ENCODE results near the gene RCSD1.

The RCSD1 gene

DNA sequence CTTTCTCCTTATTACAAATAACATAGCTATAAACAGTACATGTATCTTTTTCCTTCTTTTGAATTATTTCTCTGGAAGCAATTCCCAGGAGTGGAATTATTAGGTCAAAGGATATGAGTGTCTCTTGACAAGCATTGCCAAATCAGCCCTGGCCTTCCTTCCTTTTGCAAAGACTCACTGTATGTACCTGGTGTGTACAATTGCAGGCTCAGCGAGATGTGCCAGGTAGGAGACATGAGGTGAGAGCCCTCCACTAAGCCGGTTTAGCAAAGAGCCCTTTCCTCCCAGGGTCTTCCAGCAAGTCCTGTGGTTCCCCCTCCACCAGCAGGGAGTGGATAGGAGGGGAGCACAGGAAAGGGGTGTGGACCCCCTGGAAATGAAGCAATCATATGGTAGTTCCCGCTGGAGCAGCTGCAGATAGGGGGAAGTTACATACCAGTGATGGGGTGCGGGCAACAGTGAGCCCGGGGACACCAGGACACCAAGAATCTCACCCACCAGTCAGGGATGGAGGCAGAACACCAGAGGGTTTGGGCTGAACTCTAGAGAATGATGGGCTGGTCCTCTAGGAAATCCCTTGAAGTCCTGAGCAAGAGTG, 18.3 kb downstream of the RCSD1 start:
- no peak overlapping the region for H3K4me3 ChIP-seq (ENCODE audit: low read length)
- H3K4me1 ChIP-seq (ENCODE audit: control insufficient read depth, insufficient read depth, low read length) = peaks cover 9% of the 10 kb centered on the region
- no peak overlapping the region for H3K9ac ChIP-seq (ENCODE audit: low read length)
- H3K36me3 ChIP-seq (ENCODE audit: control insufficient read depth, insufficient read depth, low read length) = no peaks in the 10 kb centered on the region
- H3K9me3 ChIP-seq (ENCODE audit: control insufficient read depth, low read length) = no peaks in the 10 kb centered on the region
- no peaks in the 10 kb centered on the region for H3K27me3 ChIP-seq (ENCODE audit: control insufficient read depth, insufficient read depth, low read length)

DNA sequence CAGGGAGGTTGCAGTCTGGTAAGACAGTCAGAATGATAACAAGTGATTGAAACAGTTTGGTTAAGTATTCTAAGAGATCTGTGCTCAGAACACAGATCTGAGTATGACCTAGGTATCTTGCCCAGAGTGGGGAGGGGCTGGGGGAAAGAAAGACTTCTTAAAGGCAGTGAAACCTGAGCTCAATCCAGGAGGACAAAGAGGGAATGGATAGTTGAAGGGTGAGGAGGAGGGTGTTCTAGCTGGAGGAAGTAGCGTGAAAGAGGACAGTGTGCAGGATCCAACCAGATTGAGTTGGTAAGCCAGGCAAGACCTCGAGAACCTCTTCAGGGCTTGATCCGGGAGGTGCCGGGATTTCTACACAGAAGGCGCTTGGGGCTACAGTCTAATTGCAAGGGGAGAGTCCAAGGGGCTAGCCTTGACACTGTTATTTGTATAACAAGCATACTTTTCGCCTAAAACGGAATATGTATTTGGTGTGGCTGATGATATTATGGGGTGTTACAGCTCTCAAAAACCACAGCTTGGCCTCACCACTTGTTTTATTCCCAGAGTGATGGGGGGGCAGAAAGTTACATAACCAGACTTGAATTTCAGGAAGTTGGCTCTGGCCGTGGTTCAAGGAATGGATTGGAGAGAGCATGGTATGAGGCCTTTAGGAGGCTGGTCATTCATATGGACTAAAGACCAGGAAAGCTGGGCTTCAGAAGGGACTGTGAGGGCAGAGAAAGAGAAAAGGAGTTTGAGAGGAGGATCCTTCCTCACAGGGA, 19.1 kb downstream of the RCSD1 start:
- Histone ChIP-seq H3K27me3 (ENCODE audit: control insufficient read depth, insufficient read depth, low read length) (no peaks in the 10 kb centered on the region), H3K4me3 (ENCODE audit: low read length) (no peak overlapping the region), H3K4me1 (ENCODE audit: control insufficient read depth, insufficient read depth, low read length) (peaks cover 9% of the 10 kb centered on the region), H3K36me3 (ENCODE audit: control insufficient read depth, insufficient read depth, low read length) (no peaks in the 10 kb centered on the region), H3K9me3 (ENCODE audit: control insufficient read depth, low read length) (no peaks in the 10 kb centered on the region), H3K9ac (ENCODE audit: low read length) (no peak overlapping the region)

DNA sequence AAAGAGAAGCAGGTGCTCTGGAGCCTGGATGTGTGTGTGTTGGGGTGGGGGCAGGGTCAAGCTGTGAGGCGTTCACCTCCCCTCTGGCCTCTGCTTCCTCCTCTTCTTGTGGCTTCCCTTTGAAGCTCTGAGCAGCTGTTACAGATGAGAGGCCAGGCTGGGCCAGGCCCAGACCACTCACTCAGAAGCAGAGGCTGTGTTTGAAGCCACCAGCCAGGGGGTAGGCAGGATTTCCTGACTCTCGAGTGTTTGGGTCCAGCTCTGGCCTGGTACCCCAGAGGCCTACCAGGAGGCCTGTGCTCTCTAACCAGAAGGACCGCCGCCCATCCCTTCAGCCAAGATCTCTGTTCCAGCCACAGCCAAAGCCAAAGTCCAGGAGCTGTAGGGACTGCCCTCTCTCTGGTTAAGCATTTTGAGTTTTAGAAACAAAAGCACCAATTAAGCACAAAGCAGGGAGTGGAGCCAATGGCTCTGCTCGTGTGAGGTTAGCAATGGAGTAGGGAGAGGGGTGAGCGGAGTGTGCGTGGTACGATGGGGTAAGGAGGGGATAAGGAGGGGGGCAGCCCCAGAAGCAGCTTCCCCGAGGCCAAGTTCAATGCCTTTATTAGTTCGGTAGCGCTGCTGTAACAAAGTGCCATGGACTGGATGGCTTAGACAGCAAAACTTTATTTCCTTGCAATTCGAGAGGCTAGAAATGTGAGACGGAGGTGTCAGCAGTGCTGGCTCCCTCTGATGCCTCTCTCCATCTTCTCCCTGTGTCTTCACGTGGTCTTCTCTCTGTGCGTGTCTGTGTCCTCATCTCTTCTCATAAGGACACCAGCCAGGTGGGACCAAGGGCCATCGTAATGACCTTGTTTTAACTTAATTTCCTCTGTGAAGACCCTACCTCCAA, 20.5 kb downstream of the RCSD1 start:
- Histone ChIP-seq H3K4me3 (ENCODE audit: low read length) (no peak overlapping the region), H3K4me1 (ENCODE audit: control insufficient read depth, insufficient read depth, low read length) (peaks cover 9% of the 10 kb centered on the region), H3K27me3 (ENCODE audit: control insufficient read depth, insufficient read depth, low read length) (no peaks in the 10 kb centered on the region), H3K9ac (ENCODE audit: low read length) (no peak overlapping the region), H3K36me3 (ENCODE audit: control insufficient read depth, insufficient read depth, low read length) (no peaks in the 10 kb centered on the region), H3K9me3 (ENCODE audit: control insufficient read depth, low read length) (no peaks in the 10 kb centered on the region)

DNA sequence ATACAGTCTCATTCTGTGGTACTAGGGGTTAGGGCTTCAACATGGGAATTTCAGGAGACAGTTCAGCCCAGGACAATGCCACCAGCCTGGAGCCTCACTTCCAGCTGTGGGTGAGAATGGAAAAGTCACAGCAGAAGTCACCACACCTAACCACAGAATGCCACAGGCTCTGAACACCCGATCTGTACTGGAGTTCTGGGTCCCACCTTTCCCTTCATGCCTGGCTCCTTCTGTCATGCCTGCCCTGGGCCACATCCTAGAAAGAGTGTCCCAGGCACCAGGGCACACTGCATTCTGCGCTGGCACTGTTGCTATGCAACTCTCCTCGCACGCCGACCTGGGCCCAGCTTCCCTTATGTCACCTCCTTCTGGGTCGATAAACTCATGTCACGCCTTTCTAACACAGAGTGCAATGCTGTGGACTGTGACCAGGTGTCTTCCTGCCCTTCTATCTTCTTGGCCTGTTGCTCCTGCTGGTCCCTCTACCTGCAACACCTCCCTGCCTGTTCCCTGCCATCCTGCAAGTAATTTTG, 21.2 kb downstream of the RCSD1 start:
- Histone ChIP-seq H3K9ac (ENCODE audit: low read length) (no peak overlapping the region), H3K27me3 (ENCODE audit: control insufficient read depth, insufficient read depth, low read length) (no peaks in the 10 kb centered on the region), H3K36me3 (ENCODE audit: control insufficient read depth, insufficient read depth, low read length) (no peaks in the 10 kb centered on the region), H3K9me3 (ENCODE audit: control insufficient read depth, low read length) (no peaks in the 10 kb centered on the region), H3K4me3 (ENCODE audit: low read length) (no peak overlapping the region), H3K4me1 (ENCODE audit: control insufficient read depth, insufficient read depth, low read length) (peaks cover 9% of the 10 kb centered on the region)

DNA sequence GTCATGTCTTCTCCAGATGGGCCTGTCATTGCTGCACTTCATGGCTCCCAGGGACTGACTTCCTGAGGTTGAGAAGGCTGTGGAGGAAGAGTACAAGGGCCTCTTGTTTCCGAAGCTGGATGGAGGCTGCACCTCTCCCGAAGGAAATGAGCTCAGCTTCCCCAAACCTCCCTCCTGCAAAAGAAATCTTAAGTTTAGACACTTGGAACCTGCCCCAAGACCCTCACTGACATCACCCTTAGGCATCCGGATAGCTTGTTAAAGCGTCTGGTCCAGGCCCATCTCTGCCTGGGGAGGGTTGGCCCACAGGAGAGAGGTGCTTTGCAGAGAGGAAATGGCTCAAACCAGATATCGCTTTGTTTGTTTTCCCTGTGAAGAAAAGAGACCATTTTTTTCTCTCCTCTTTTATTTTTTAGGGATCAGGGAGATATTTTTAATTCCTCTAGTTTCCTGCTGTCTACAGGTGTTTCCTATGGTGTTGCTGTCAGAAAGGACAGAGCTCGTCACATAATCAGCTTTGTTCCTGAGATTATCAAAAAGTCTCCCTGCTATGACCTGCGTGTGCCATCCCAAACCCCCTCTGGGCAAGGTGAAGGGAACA, 25.0 kb downstream of the RCSD1 start:
- H3K36me3 ChIP-seq (ENCODE audit: control insufficient read depth, insufficient read depth, low read length) = no peaks in the 10 kb centered on the region
- H3K27me3 ChIP-seq (ENCODE audit: control insufficient read depth, insufficient read depth, low read length) = no peaks in the 10 kb centered on the region
- no peak overlapping the region for H3K4me3 ChIP-seq (ENCODE audit: low read length)
- H3K4me1 ChIP-seq (ENCODE audit: control insufficient read depth, insufficient read depth, low read length) = peaks cover 9% of the 10 kb centered on the region
- H3K9ac ChIP-seq (ENCODE audit: low read length) = no peak overlapping the region
- H3K9me3 ChIP-seq (ENCODE audit: control insufficient read depth, low read length) = no peaks in the 10 kb centered on the region

DNA sequence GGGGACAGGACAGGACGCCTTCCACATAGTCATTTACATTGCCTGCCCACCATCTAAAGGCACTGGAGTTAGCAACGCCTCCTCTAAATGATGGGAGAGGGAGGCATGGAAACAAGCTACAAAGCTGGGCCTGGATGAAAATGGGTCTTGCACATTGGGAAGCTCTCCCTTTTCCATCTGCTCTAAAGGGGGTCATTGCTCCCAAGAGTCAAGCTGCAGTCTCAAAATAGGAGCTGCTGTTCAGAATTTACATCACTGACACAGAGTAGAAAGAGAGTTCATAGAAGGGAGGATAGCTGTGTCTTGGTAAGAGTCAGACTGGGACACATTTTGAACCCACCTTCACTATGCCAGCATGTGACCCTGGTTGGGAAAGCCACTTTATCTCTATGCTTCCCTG, 26.6 kb downstream of the RCSD1 start:
- Histone ChIP-seq H3K4me3 (ENCODE audit: low read length) (no peak overlapping the region), H3K36me3 (ENCODE audit: control insufficient read depth, insufficient read depth, low read length) (no peaks in the 10 kb centered on the region), H3K9ac (ENCODE audit: low read length) (no peak overlapping the region), H3K9me3 (ENCODE audit: control insufficient read depth, low read length) (no peaks in the 10 kb centered on the region), H3K27me3 (ENCODE audit: control insufficient read depth, insufficient read depth, low read length) (no peaks in the 10 kb centered on the region), H3K4me1 (ENCODE audit: control insufficient read depth, insufficient read depth, low read length) (peaks cover under 1% of the 10 kb centered on the region)

DNA sequence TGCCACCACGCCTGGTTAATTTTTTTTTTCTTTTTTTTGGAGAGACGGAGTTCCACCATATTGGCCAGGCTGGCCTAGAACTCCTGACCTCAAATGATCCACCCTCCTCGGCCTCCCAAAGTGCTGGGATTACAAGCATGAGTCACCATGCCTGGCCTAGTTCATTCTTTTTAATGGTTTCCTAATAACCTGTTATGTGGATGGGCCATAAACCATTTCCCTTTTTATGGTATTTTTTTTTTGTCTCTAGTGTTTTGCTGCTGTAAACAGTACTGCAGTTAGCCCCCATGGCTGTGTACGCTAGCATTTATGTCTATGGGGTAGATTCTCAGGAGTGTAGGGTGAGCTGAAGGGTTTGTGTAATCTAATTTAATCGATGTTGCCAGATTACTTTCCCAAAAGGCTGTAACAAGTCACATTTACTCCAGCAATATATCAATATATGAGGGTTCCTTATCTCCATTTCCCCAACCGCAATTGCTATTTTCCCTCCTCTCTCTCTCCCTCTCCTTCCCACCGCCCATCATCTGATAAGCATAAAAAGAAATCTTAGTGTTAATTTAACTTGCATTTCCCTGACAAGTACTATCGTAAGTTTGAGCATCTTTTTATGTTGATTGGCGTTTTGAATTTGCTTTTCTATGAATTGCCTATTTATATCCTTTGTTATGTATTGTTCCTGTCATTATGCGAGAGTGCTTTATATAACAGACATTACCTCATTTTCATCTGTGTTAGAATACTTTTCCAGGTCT, 28.7 kb downstream of the RCSD1 start:
- peaks cover 14% of the 10 kb centered on the region for H3K4me1 ChIP-seq (ENCODE audit: control insufficient read depth, insufficient read depth, low read length)
- no peaks in the 10 kb centered on the region for H3K27me3 ChIP-seq (ENCODE audit: control insufficient read depth, insufficient read depth, low read length)
- no peak overlapping the region for H3K4me3 ChIP-seq (ENCODE audit: low read length)
- no peak overlapping the region for H3K9ac ChIP-seq (ENCODE audit: low read length)
- H3K9me3 ChIP-seq (ENCODE audit: control insufficient read depth, low read length) = no peaks in the 10 kb centered on the region
- H3K36me3 ChIP-seq (ENCODE audit: control insufficient read depth, insufficient read depth, low read length) = no peaks in the 10 kb centered on the region

DNA sequence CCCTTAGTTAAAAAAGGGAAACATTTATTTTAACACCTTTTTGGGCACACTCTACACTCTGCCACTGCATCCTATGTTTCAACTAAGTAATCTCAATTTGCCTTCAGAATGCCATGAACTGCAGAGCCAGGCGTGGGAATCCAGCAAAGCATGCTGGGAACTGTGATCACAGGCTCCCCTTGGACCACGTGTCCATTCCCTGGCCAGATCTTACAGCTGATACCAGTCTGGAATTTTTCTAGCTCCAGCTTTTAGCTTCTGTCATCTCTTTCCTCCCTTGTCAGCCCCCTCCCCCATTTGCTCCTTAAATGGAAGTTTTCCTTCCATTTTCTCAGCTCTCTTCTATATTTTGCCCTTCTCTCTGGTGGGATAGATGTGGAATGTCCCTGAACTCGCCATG, 29.4 kb downstream of the RCSD1 start:
- H3K9ac ChIP-seq (ENCODE audit: low read length) = no peak overlapping the region
- H3K36me3 ChIP-seq (ENCODE audit: control insufficient read depth, insufficient read depth, low read length) = no peaks in the 10 kb centered on the region
- peaks cover 14% of the 10 kb centered on the region for H3K4me1 ChIP-seq (ENCODE audit: control insufficient read depth, insufficient read depth, low read length)
- no peaks in the 10 kb centered on the region for H3K27me3 ChIP-seq (ENCODE audit: control insufficient read depth, insufficient read depth, low read length)
- no peaks in the 10 kb centered on the region for H3K9me3 ChIP-seq (ENCODE audit: control insufficient read depth, low read length)
- H3K4me3 ChIP-seq (ENCODE audit: low read length) = no peak overlapping the region

DNA sequence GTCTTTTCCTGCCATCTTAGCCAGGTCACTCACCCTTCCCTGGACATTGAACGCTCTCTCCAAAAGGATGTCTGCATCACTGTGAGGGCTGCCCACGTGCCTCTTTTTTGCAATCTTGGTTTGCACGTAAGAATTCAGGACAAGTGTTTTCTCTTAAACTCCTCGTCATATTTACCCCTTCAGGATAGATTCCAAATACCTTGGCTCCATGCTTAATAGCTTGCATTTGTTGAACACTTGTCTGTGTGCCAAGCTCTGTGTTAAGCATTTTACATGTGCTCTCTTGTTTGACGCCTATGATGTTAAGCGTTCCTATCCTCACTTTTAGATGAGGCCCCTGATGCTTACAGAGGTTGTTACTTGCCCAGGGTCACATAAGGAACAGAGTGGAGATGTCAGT, 29.8 kb downstream of the RCSD1 start:
- Histone ChIP-seq H3K9me3 (ENCODE audit: control insufficient read depth, low read length) (no peaks in the 10 kb centered on the region), H3K27me3 (ENCODE audit: control insufficient read depth, insufficient read depth, low read length) (no peaks in the 10 kb centered on the region), H3K4me1 (ENCODE audit: control insufficient read depth, insufficient read depth, low read length) (peaks cover 14% of the 10 kb centered on the region), H3K36me3 (ENCODE audit: control insufficient read depth, insufficient read depth, low read length) (no peaks in the 10 kb centered on the region), H3K9ac (ENCODE audit: low read length) (no peak overlapping the region), H3K4me3 (ENCODE audit: low read length) (no peak overlapping the region)

DNA sequence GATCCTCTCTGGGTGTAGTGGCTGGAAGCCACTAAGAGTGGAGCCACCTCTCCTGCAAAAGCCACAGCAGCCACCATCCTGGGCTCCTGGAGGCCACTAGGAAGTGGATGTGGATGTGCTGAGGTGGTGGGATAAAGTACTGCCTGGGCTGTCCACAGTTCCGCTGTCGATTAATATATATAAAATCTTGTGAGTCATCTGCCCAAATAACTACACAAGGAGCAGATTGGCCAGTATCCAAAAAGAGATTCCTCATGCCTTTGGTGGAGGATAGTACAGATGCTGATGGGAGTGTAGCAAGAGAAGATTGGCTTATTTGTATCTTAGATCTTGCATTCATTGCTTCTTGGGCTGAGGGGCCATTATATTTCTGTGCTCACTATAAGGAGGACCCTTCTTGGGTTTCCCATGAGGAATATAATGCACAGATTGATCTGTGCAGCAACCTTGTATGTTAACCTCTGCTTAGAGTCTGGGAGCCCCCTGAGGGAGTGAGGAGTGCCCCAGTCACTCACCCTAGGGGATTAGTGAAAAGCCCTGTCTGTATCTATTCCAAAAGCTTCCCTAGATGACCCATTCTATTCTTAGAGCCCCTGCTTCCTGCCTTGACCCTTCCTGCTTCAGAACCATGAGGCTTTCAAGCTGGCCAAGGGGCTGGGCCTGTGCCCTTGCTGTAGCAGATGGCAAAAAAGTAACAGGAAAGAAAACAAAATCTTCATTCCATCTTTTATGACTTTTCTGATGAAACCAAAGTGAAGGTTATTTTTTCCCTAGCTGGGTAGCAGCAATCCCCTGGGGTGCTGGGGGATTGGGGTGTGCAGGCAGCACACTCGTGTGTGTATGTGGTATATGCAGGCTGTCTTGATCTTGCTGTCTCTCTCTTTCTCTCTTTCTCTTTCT, 31.7 kb downstream of the RCSD1 start:
- Histone ChIP-seq H3K36me3 (ENCODE audit: control insufficient read depth, insufficient read depth, low read length) (no peaks in the 10 kb centered on the region), H3K9me3 (ENCODE audit: control insufficient read depth, low read length) (no peaks in the 10 kb centered on the region), H3K27me3 (ENCODE audit: control insufficient read depth, insufficient read depth, low read length) (no peaks in the 10 kb centered on the region), H3K4me3 (ENCODE audit: low read length) (no peak overlapping the region), H3K4me1 (ENCODE audit: control insufficient read depth, insufficient read depth, low read length) (peaks cover 14% of the 10 kb centered on the region), H3K9ac (ENCODE audit: low read length) (no peak overlapping the region)

All from mucosa of stomach (tissue), 1 donor.